IPS DF 6.9 (cell line): ENCODE data around the gene STOM.

Experiments
- DNase-seq: peaks from one replicate; pipeline ENCODE4 v3.0.0-alpha.2; 2013; ENCODE audit warnings: low read depth, low spot score
- H3K27ac ChIP-seq: one replicate; pipeline ENCODE4 v1.5.1; 2013; ENCODE audit warnings: low read length, control low read depth
- H3K27me3 ChIP-seq: 2 replicates; pipeline ENCODE4 v1.6.1; 2013; ENCODE audit warnings: mild to moderate bottlenecking, low read length; ENCODE audit not compliant: control insufficient read depth, insufficient read depth
- H3K36me3 ChIP-seq: 2 replicates; pipeline ENCODE4 v1.6.1; 2013; ENCODE audit warnings: low read length; ENCODE audit not compliant: control insufficient read depth, insufficient read depth
- H3K4me1 ChIP-seq: 2 replicates; pipeline ENCODE4 v1.6.1; 2013; ENCODE audit warnings: low read length; ENCODE audit not compliant: control insufficient read depth, insufficient read depth
- H3K4me3 ChIP-seq: 2 replicates; pipeline ENCODE4 v1.5.1; 2013; ENCODE audit warnings: mild to moderate bottlenecking, low read length
- H3K9me3 ChIP-seq: 2 replicates; pipeline ENCODE4 v1.6.1; 2013; ENCODE audit warnings: low read length, inconsistent platforms; ENCODE audit not compliant: control insufficient read depth, insufficient read depth
- WGBS: extraction: QIAGEN DNeasy Blood & Tissue Kit; methylation state at CpG from one replicate; pipeline ENCODE4 v1.1.7; 2013; ENCODE audit warnings: mixed read lengths, missing lambda C conversion rate; ENCODE audit not compliant: insufficient read length, insufficient coverage; 5-methylcytosine and 5-hydroxymethylcytosine counted together

The STOM gene

DNA sequence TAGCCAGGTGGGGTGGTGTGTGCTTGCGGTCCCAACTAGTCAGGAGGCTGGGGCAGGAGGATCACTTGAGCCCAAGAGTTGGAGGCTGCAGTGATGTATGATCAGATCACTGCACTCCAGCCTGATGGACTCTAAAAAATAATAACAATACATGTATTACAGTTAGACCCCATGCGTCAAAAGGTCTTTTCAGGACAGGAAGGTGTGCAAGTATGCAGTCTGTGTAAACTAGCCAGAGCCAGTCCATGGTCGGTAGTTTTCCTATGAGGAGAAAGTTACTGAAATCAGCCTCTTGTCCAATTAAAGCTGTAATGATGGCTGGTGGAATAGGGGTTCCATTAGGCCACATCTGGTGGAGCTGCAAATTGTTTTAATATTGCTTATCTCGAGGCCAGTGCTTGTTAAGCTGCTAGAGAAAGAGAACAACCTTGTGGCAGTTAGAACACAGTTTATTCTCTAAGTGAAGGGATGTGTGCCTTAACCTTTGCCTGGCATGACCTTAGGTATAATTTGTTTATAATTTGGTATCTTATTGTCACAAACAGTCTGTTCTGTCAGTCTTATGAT lies 1.5 kb upstream of the STOM start:
- Histone ChIP-seq H3K36me3 (no peaks in the 10 kb centered on the region), H3K4me3 (no peak overlapping the region), H3K9me3 (no peaks in the 10 kb centered on the region), H3K4me1 (peaks cover 3% of the 10 kb centered on the region), H3K27ac (no peak overlapping the region), H3K27me3 (peaks cover 2% of the 10 kb centered on the region; the same call in 1 of the 2 replicates)
- WGBS: no CpG with 5 or more reads among the region's 4 CpGs
- DNase-seq: no peak

- no peak overlapping the region for H3K27ac ChIP-seq
- peaks cover 2% of the 10 kb centered on the region; the same call in 1 of the 2 replicates for H3K27me3 ChIP-seq
- no peaks in the 10 kb centered on the region for H3K9me3 ChIP-seq
- H3K4me3 ChIP-seq: no peak overlapping the region
- DNase-seq: no peak
- peaks cover 3% of the 10 kb centered on the region for H3K4me1 ChIP-seq
- H3K36me3 ChIP-seq: no peaks in the 10 kb centered on the region
- WGBS: no CpG with 5 or more reads among the region's 8 CpGs
Measured at GRCh38 chr9:121368745-121369144, 1.3 kb downstream of the STOM start.

- no CpG with 5 or more reads among the region's 1 CpG for WGBS
- H3K9me3 ChIP-seq: no peaks in the 10 kb centered on the region
- H3K4me1 ChIP-seq: peaks cover 3% of the 10 kb centered on the region
- peaks cover 2% of the 10 kb centered on the region; the same call in 1 of the 2 replicates for H3K27me3 ChIP-seq
- H3K27ac ChIP-seq: no peak overlapping the region
- no peaks in the 10 kb centered on the region for H3K36me3 ChIP-seq
- no peak for DNase-seq
- no peak overlapping the region for H3K4me3 ChIP-seq
Measured at GRCh38 chr9:121368138-121368522, 1.9 kb downstream of the STOM start.

- no peak overlapping the region for H3K4me3 ChIP-seq
- peaks cover 3% of the 10 kb centered on the region for H3K4me1 ChIP-seq
- peaks cover 2% of the 10 kb centered on the region; the same call in 1 of the 2 replicates for H3K27me3 ChIP-seq
- no CpG with 5 or more reads among the region's 4 CpGs for WGBS
- DNase-seq: no peak
- no peak overlapping the region for H3K27ac ChIP-seq
- no peaks in the 10 kb centered on the region for H3K9me3 ChIP-seq
- no peaks in the 10 kb centered on the region for H3K36me3 ChIP-seq
Measured at GRCh38 chr9:121367306-121368137, 2.5 kb downstream of the STOM start.

DNA sequence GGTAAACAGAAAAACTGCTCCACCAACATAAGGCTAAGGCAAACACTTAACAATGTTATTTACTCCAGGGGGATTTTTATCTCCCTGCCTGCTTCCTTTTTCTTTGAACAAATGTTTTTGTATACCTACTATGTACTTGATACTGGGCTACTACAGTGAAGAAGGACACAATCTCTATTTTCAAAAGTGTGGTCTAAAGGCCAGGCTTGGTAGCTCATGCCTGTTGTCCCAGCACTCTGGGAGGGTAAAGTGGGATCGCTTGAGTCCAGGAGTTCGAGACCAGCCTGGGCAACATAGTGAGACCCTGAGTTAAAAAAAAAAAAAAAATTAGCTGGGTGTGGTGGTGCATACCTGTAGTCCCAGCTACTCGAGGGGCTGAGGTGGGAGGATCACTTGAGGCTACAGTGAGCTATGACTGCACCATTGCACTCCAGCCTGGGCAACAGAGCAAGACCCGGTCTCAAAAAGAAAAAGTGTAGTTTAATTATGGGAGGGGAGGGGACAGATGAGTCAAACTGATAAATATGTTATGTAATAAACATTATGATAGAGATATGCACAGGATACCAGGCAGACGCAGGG lies 3.3 kb downstream of the STOM start:
- DNase-seq: no peak
- H3K36me3 ChIP-seq: no peaks in the 10 kb centered on the region
- no peak overlapping the region for H3K4me3 ChIP-seq
- WGBS: no CpG with 5 or more reads among the region's 5 CpGs
- peaks cover 2% of the 10 kb centered on the region; the same call in 1 of the 2 replicates for H3K27me3 ChIP-seq
- H3K9me3 ChIP-seq: no peaks in the 10 kb centered on the region
- peaks cover 3% of the 10 kb centered on the region for H3K4me1 ChIP-seq
- no peak overlapping the region for H3K27ac ChIP-seq

DNA sequence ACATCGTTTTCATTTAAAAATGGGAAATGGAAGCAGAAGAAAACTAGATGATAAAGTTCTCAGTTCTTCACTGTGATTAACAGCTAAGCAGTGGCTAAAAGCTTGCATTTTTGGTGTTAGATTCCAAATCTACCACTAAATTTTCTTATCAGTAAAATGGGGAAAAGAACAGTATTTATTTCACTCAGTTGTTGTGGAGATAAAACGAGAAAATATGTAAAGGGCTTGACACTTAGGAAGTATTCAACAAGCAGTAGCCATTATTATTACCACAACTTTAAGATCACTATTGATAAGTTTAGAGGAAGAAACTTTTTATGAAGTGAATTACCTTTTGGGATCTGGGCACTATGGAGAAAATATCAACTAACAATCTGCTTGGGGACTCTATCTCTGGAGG lies 4.5 kb downstream of the STOM start:
- H3K27me3 ChIP-seq: peaks cover 2% of the 10 kb centered on the region; the same call in 1 of the 2 replicates
- no peak overlapping the region for H3K27ac ChIP-seq
- no peaks in the 10 kb centered on the region for H3K36me3 ChIP-seq
- WGBS: no CpG with 5 or more reads among the region's 2 CpGs
- H3K4me1 ChIP-seq: peaks cover 3% of the 10 kb centered on the region
- no peak overlapping the region for H3K4me3 ChIP-seq
- no peak for DNase-seq
- no peaks in the 10 kb centered on the region for H3K9me3 ChIP-seq

- Histone ChIP-seq H3K4me1 (no peaks in the 10 kb centered on the region; the same call in 1 of the 2 replicates), H3K36me3 (no peaks in the 10 kb centered on the region), H3K27me3 (peaks cover 2% of the 10 kb centered on the region; the same call in 1 of the 2 replicates), H3K27ac (no peak overlapping the region), H3K9me3 (no peaks in the 10 kb centered on the region), H3K4me3 (no peak overlapping the region)
- no peak for DNase-seq
Measured at GRCh38 chr9:121364886-121365285, 5.2 kb downstream of the STOM start.

GRCh38 chr9:121364077-121364476 lies 6.0 kb downstream of the STOM start:
- H3K36me3 ChIP-seq: no peaks in the 10 kb centered on the region
- no peaks in the 10 kb centered on the region; the same call in 1 of the 2 replicates for H3K27me3 ChIP-seq
- no CpG with 5 or more reads among the region's 5 CpGs for WGBS
- H3K27ac ChIP-seq: no peak overlapping the region
- H3K9me3 ChIP-seq: no peaks in the 10 kb centered on the region
- no peaks in the 10 kb centered on the region for H3K4me1 ChIP-seq
- no peak overlapping the region for H3K4me3 ChIP-seq
- DNase-seq: no peak

- Histone ChIP-seq H3K36me3 (no peaks in the 10 kb centered on the region), H3K27me3 (no peaks in the 10 kb centered on the region), H3K9me3 (no peaks in the 10 kb centered on the region), H3K27ac (no peak overlapping the region), H3K4me3 (no peak overlapping the region), H3K4me1 (no peaks in the 10 kb centered on the region)
- DNase-seq: no peak
- WGBS: no CpG with 5 or more reads among the region's 1 CpG
Measured at GRCh38 chr9:121363622-121363961, 6.5 kb downstream of the STOM start.

GRCh38 chr9:121362813-121363621 lies 7.0 kb downstream of the STOM start:
- no peak for DNase-seq
- H3K27me3 ChIP-seq: no peaks in the 10 kb centered on the region
- H3K36me3 ChIP-seq: no peaks in the 10 kb centered on the region
- no peaks in the 10 kb centered on the region for H3K9me3 ChIP-seq
- no peak overlapping the region for H3K27ac ChIP-seq
- no CpG with 5 or more reads among the region's 2 CpGs for WGBS
- no peak overlapping the region for H3K4me3 ChIP-seq
- no peaks in the 10 kb centered on the region for H3K4me1 ChIP-seq
